OCI-M2 (cell line): ENCODE results near the gene GAS6.
"Not testable (repeated sequence)": the region's sequence is repeated elsewhere in the genome, so short reads cannot be mapped to it uniquely, and the experiment has no call there.

Source experiments
- DNase-seq: peaks from one replicate; lab custom pipeline; 2025; ENCODE audit not compliant: unreplicated experiment; lab: John Stamatoyannopoulos, UW

The GAS6 gene

GRCh38 chr13:113863524-113864272, at the start of gene GAS6:
Gene GAS6, minus strand, starts transcription at chr13:113864076. Its CDS starts 156 bp downstream, at chr13:113863920.
- no peak for DNase-seq

DNA sequence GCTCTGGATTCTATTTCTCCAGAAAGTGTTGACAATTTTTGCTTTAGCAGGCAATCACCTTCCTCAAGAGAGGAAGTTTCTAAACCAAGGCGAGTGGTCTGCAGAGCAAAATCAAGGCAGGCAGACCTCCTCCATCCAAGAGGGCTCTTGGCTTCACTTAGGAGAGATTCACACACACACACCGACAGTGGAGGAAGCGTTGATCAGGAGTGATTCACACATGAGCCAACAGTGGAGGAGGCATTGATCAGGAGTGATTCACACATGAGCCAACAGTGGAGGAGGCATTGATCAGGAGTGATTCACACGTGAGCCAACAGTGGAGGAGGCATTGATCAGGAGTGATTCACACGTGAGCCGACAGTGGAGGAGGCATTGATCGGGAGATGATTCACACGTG, 49.5 kb upstream of the GAS6 start:
- not testable (repeated sequence) for DNase-seq

DNA sequence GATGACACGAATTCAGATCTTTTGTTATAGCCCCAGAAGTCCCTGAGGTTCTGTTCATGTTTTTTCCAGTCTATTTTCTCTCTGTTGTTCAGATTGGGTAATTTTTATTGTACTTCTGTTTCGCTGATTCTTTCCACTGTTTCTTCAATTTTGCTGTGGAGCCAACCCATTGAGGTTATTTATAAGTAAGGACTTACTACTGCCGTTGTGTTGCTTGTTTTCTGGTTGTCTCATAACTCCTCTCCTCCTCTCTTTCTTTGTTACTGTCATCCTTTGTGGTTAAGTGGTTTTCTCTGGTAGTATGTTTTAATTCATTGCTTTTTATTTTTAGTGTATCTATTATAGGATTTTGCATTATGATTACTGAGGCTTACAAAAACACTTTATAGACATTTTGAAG, 48.7 kb upstream of the GAS6 start:
- no peak for DNase-seq

DNA sequence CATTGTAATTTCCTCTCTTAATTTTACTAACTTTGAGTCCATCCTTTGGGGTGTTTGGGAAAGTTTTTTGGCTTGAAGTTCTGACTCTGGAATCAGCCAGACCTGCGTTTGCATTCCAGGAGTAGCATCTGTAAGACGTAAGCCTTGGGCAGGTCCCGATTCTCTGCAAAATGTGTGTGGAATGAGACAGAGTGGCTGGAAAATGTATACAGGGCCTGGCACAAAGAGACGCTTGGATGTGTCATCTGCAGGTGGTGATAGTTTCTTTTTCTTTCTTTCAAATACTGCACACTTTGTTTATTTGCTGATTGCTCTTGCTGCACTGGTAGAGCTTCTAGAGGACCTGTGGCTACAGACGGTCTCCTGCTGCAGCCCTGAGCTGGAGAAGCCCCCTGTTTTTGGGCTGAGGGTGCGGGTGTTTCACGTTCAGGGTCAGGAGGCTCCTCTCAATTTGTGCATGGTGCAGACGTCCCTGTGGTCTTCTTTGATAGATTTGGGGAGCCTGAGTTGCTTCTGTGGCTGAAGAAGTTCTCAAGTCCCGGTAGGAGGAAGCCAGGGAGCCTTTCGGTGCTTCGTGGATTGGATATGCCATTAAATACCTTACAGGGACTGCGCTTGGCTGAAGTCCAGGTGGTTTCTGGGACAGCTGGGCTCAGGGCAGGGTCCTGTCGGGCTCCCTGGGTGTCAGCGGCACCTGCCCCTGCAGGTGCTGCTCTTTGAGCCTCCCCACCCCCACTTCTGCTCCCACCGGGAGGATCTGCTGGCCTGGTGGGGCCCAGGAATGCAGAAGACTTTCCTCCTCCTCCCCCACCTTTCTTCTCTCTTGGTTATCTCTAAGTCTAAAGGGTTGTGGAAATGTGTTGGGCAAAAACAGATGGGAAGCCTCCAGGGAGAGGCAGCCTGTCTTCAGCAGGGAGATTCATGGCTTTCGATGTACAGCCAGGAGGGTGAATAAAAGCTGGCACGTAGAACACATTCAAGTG, 44.0 kb upstream of the GAS6 start:
- DNase-seq: no peak

DNA sequence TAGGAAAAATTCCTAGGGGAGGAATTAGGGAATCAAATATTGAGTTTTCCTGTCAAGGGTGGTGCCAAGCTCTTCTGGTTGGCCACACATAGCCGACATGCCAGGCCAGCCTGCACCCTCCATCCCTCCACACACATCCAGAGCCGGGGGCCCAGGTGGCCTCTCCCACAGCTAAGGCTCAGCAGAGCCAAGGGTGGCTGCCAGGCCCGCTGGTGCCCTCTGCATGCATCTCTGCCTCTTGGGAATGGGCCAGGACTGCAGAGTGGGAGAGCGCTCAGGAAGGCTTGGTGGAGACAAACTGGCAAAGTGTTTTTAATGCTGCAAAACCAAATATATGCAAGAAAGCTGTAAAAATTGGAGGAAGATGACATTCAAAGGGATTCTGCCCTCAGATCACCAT, 42.7 kb upstream of the GAS6 start:
- no peak for DNase-seq

DNA sequence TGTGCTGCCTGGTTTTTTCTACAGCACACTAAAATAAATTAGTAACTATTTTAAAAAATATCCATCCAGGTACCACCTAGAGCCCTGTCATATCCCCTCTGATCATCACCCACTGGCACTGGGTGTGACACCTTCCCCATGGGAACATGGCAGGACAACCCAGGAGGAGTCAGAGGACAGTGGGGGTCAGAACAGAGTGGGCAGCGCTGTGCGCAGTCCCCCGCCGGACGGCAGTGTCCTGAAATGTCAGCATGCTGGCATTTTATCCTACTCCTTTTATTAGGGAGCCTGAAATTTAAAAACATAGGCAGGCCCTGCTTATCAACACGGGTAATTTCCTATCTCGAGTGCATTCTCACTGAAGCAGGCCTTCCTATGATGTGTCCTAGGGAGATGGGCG, 42.1 kb upstream of the GAS6 start:
- DNase-seq: no peak

DNA sequence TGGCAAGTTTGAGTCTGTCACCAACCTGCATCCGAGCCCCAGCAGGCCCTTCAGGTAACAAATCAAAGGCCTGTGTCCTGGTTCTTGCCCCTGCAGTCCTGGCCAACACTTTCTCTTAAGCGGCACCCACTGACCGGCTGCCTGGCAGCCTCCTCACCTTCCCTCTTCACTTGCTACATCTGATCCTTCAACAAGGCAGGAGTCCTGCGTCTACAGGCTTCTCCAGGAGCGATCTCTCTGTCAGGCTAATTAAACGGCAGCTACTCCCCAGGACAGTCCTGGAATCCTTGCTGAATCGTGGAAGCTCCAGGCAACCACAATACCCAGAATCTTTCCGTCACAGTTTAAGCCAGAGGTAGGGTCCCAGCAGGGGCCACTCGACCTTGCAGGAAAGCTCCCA, 41.1 kb upstream of the GAS6 start:
- DNase-seq: no peak

GRCh38 chr13:113904411-113904810, 40.5 kb upstream of the GAS6 start:
- DNase-seq: no peak

DNA sequence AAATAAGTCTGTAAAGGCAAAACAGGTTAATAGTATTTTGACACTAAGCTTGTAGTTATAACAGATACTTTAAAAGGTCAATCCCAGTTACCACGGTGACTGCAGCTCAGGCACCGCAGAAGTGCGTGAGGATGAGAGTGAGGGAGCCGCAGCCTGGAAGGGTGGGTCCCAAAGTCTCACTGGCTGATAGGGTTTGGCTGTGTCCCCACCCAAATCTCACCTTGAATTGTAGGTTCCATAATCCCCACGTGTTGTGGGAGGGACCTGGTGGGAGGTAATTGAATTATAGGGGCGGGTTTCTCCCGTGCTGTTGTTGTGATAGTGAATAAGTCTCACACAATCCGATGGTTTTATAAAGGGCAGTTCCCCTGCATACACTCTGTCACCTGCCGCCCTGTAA, 40.0 kb upstream of the GAS6 start:
- DNase-seq: no peak

- no peak for DNase-seq
Measured at GRCh38 chr13:113902986-113903775, 39.3 kb upstream of the GAS6 start.

- DNase-seq: no peak
Measured at GRCh38 chr13:113902481-113902880, 38.6 kb upstream of the GAS6 start.

GRCh38 chr13:113901642-113902041, 37.8 kb upstream of the GAS6 start:
- no peak for DNase-seq

DNA sequence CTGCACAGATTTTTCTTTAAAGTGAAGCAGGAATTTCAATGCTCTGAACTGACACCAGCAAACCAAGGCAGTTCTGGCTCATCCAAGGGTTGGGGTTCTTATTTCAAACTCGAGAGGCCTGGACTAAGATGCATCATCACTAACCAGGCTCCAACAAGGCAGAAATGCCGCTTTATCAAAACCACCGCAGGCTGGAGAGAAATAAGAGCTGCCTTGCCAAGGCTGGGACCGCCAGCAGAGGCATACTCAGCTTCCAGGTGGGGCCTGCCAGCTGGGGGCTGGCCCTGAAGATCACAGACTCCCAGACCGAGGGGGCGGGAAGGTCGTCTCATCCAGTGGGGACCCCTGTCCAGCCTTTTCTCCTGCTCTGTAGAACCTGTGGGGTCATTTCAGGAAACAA, 37.4 kb upstream of the GAS6 start:
- no peak for DNase-seq

GRCh38 chr13:113900646-113901045, 36.8 kb upstream of the GAS6 start:
- no peak for DNase-seq

GRCh38 chr13:113898391-113898790, 34.5 kb upstream of the GAS6 start:
- no peak for DNase-seq

DNA sequence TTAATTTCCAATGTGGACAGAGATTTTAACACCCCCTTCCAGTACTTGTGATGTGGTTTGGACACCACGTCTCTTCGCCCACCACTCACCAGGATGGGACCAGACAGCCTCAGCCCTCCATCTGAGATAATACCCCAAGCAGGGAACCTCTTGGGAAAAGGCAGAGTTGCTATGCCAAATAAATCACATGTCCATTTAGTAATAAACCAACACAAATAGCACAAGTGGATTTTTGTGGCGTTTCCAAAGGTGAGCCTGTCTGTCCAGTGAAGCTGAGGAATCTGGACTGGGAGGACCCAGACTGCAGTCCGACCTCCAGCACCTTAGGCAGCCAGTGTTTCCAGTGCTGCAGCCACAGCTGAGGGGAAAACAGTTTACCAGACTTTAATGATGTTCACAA, 34.1 kb upstream of the GAS6 start:
- no peak for DNase-seq

GRCh38 chr13:113897161-113897560, 33.3 kb upstream of the GAS6 start:
- DNase-seq: no peak

GRCh38 chr13:113895436-113895835, 31.6 kb upstream of the GAS6 start:
- no peak for DNase-seq

- no peak for DNase-seq
Measured at GRCh38 chr13:113890774-113891480, 27.1 kb upstream of the GAS6 start.

- DNase-seq: no peak
Measured at GRCh38 chr13:113889467-113889866, 25.6 kb upstream of the GAS6 start.
